IMR-90 (cell line): Measurements from ENCODE around the gene SDK1. TPM values are rescaled to one million over a fixed set of nuclear protein-coding genes. Genes with fewer than 3 reads are reported as not detected.
A peak's percentile ranks its signal among the peaks of the same experiment; 100 is the strongest.

Experiments used
- ATAC-seq: fragments of 200-7000 bp; cut with Tn5 transposase; 2 replicates; pipeline ENCODE4 v1.9.1; 2020; ENCODE audit warnings: low read depth, mild to moderate bottlenecking, moderate library complexity
- BruUV-seq: library from RNA; stranded (reverse); fragments of 400-500 nt; replicated peaks from 2 replicates; lab custom pipeline; 2021; lab: Mats Ljungman, UMichigan
- CTCF ChIA-PET: fragments of 300-600 bp; formaldehyde crosslinking; extraction: SDS; loops from one replicate; lab custom pipeline; 2021; ENCODE audit warnings: antibody characterized with exemption; lab: Yijun Ruan, JAX
- POLR2A ChIA-PET: fragments of 300-600 bp; sonication (Branson Sonifier 250); formaldehyde crosslinking; loops from one replicate; lab custom pipeline; 2022; ENCODE audit warnings: antibody characterized with exemption; ENCODE audit not compliant: unreplicated experiment; lab: Charles Lee
- DNase-seq: peaks from one replicate; pipeline ENCODE4 v3.0.0; 2013
- H2AFZ ChIP-seq: replicated peaks from 2 replicates; pipeline ENCODE3; 2013; ENCODE audit warnings: low read length, mild to moderate bottlenecking; ENCODE audit not compliant: poor library complexity
- H2AK5ac ChIP-seq: 2 replicates; pipeline ENCODE4 v1.6.1; 2013; ENCODE audit warnings: low read depth, low read length, inconsistent platforms
- H2AK9ac ChIP-seq: replicated peaks from 2 replicates; pipeline ENCODE3; 2013; ENCODE audit warnings: mild to moderate bottlenecking, low read depth, low read length, moderate library complexity; ENCODE audit not compliant: poor library complexity
- H2BK120ac ChIP-seq: 2 replicates; pipeline ENCODE4 v1.6.1; 2013; ENCODE audit warnings: low read depth, low read length, inconsistent platforms
- H2BK15ac ChIP-seq: 3 replicates; pipeline ENCODE4 v1.6.1; 2013; ENCODE audit warnings: low read depth, low read length, inconsistent platforms
- H2BK20ac ChIP-seq: 2 replicates; pipeline ENCODE4 v1.6.1; 2013; ENCODE audit warnings: low read depth, mild to moderate bottlenecking, inconsistent platforms, low read length, moderate library complexity
- H2BK5ac ChIP-seq: 2 replicates; pipeline ENCODE4 v1.6.1; 2013; ENCODE audit warnings: mild to moderate bottlenecking, low read depth, low read length, inconsistent platforms; ENCODE audit not compliant: poor library complexity, severe bottlenecking
- H3K14ac ChIP-seq: replicated peaks from 2 replicates; pipeline ENCODE4 v1.6.1; 2013; ENCODE audit warnings: low read depth, low read length, inconsistent platforms
- H3K18ac ChIP-seq: 2 replicates; pipeline ENCODE4 v1.6.1; 2013; ENCODE audit warnings: low read depth, low read length, control low read depth
- H3K23ac ChIP-seq: 2 replicates; pipeline ENCODE4 v1.6.1; 2013; ENCODE audit warnings: low read depth, low read length, inconsistent platforms
- H3K27ac ChIP-seq: 2 replicates; pipeline ENCODE4 v1.5.1; 2013; ENCODE audit warnings: mild to moderate bottlenecking, control low read depth, low read length; ENCODE audit not compliant: insufficient read depth
- H3K27me3 ChIP-seq: 2 replicates; pipeline ENCODE4 v1.6.1; 2013; ENCODE audit warnings: low read length; ENCODE audit not compliant: control insufficient read depth, insufficient read depth
- H3K36me3 ChIP-seq: 2 replicates; pipeline ENCODE4 v1.6.1; 2013; ENCODE audit warnings: low read length, mixed read lengths; ENCODE audit not compliant: control insufficient read depth, insufficient read depth
- H3K4ac ChIP-seq: 2 replicates; pipeline ENCODE4 v1.6.1; 2013; ENCODE audit warnings: low read depth, low read length, inconsistent platforms
- H3K4me1 ChIP-seq: 2 replicates; pipeline ENCODE4 v1.6.1; 2013; ENCODE audit warnings: low read length, mixed read lengths; ENCODE audit not compliant: control insufficient read depth, insufficient read depth
- H3K4me2 ChIP-seq: 2 replicates; pipeline ENCODE4 v1.6.1; 2013; ENCODE audit warnings: low read depth, mild to moderate bottlenecking, control low read depth, low read length, moderate library complexity
- H3K4me3 ChIP-seq: 2 replicates; pipeline ENCODE4 v1.5.1; 2013; ENCODE audit warnings: low read depth, mild to moderate bottlenecking, control low read depth, low read length, moderate library complexity; ENCODE audit not compliant: insufficient read depth
- H3K56ac ChIP-seq: 2 replicates; pipeline ENCODE4 v1.6.1; 2013; ENCODE audit warnings: low read length, inconsistent platforms; ENCODE audit not compliant: insufficient read depth; ENCODE audit errors: extremely low read depth
- H3K79me1 ChIP-seq, 2 experiments: 2 replicates each; pipeline ENCODE4 v1.6.1; 2013; ENCODE audit warnings: low read length in 2 of 2, inconsistent platforms in 1 of 2, low read depth in 1 of 2
- H3K9ac ChIP-seq: 2 replicates; pipeline ENCODE4 v1.6.1; 2013; ENCODE audit warnings: low read depth, low read length, control low read depth
- H3K9me1 ChIP-seq: 2 replicates; pipeline ENCODE4 v1.6.1; 2013; ENCODE audit warnings: low read length, inconsistent platforms; ENCODE audit not compliant: insufficient read depth
- H3K9me3 ChIP-seq: 2 replicates; pipeline ENCODE4 v1.6.1; 2013; ENCODE audit warnings: low read length; ENCODE audit not compliant: control insufficient read depth, insufficient read depth
- H4K20me1 ChIP-seq: 2 replicates; pipeline ENCODE4 v1.6.1; 2013; ENCODE audit warnings: low read length, inconsistent platforms; ENCODE audit not compliant: insufficient read depth
- H4K5ac ChIP-seq: 2 replicates; pipeline ENCODE4 v1.6.1; 2013; ENCODE audit warnings: mild to moderate bottlenecking, low read depth, low read length, control low read depth
- H4K8ac ChIP-seq, 2 experiments: 2 replicates each; pipeline ENCODE4 v1.6.1; 2013; ENCODE audit warnings: low read depth in 2 of 2, low read length in 2 of 2, control low read depth in 1 of 2, inconsistent platforms in 1 of 2
- H4K91ac ChIP-seq: 2 replicates; pipeline ENCODE4 v1.6.1; 2013; ENCODE audit warnings: low read depth, low read length, inconsistent platforms; ENCODE audit not compliant: insufficient read depth
- CEBPB ChIP-seq: IDR thresholded peaks from 2 replicates; pipeline ENCODE4 v1.6.1; 2012; ENCODE audit warnings: low read depth, low read length, improper control_type of control experiment
- NFE2L2 ChIP-seq: fragments of 150-350 bp; IDR thresholded peaks from 2 replicates; pipeline ENCODE4 v1.6.1; 2016; ENCODE audit warnings: low read depth, mild to moderate bottlenecking, low read length
- RCOR1 ChIP-seq: IDR thresholded peaks from 2 replicates; pipeline ENCODE4 v1.6.1; 2012; ENCODE audit warnings: mild to moderate bottlenecking, low read length, improper control_type of control experiment; ENCODE audit not compliant: insufficient replicate concordance
- WGBS, 2 experiments: methylation state at CpG; one replicate each; pipeline versions ENCODE4 v1.1.5 to v1.1.7; 2013; ENCODE audit warnings: missing lambda C conversion rate in 2 of 2; ENCODE audit not compliant: insufficient read length in 1 of 2; ENCODE audit errors: extremely low coverage in 2 of 2; 5-methylcytosine and 5-hydroxymethylcytosine counted together
- dilution Hi-C: fragments of 300-500 bp; cut with HindIII; formaldehyde crosslinking; loops from one replicate; pipeline ENCODE4 v1.14.3; 2018; ENCODE audit warnings: low sequenced_read_pairs; ENCODE audit not compliant: unreplicated experiment
- in situ Hi-C: fragments of 300-500 bp; cut with MboI; formaldehyde crosslinking; loops from 3 replicates; pipeline ENCODE4 v1.14.3; 2019; ENCODE audit warnings: low sequenced_read_pairs, inconsistent platforms, mixed read lengths
- intact Hi-C: fragments of 100-400 bp; cut with micrococcal nuclease; formaldehyde crosslinking; loops from 2 replicates; pipeline ENCODE4 v1.10.0; 2022
- polyA plus RNA-seq, 3 experiments: library from polyadenylated mRNA; depleted of rRNA; stranded (reverse); fragments of >200 nt; gene quantifications; 2 replicates each; pipeline ENCODE4 v1.2.3, GENCODE V29; 2012; ENCODE audit warnings: low replicate concordance in 1 of 3
- total RNA-seq: library from RNA; depleted of rRNA; stranded (reverse); fragments of >200 nt; gene quantifications from 2 replicates; pipeline ENCODE4 v1.2.3, GENCODE V29; 2012

The SDK1 gene
- total and polyA plus RNA-seq, 2 of the 4 experiments (the other 2 are of a cell fraction), result 1.5 to 1.6 TPM

DNA sequence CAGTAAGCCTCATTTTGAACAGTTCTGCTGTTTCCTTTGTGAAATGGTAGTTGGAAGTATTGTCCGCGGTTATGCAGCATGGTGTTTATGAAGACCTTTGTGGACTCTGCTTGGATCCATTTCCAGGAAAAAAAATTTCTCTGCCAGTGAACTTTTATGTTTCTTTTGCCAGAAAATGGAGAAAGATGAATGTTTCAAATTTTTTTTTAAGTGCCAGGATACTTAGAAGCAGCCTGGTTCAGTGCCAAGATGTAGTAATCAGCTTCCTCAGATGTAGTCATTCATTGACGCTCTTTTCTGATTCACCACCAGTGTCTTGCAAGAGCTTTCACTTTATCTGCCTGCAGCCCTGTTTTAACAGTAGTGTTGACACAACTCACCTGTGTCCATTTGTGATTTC, 258.2 kb downstream of the SDK1 start:
- H2AFZ ChIP-seq, result no peak overlapping the region
- TF ChIP-seq RCOR1 (no peak), NFE2L2 (no peak), CEBPB (peak; percentile 84)
- H2BK20ac ChIP-seq, result no peak overlapping the region
- H3K9me1 ChIP-seq, result no peaks in the 10 kb centered on the region
- H2BK15ac ChIP-seq, result no peak overlapping the region
- H3K9me3 ChIP-seq, result no peaks in the 10 kb centered on the region
- no peak overlapping the region for H2BK5ac ChIP-seq
- CTCF ChIA-PET, result no interaction called here
- no peaks in the 10 kb centered on the region for H3K4me1 ChIP-seq
- H3K9ac ChIP-seq, result no peak overlapping the region
- no peak overlapping the region for H4K8ac ChIP-seq
- H3K27ac ChIP-seq, result no peak overlapping the region
- no peak overlapping the region for H3K18ac ChIP-seq
- dilution Hi-C loops (no loop called here), in situ Hi-C loops (no loop called here), intact Hi-C loops (no loop called here)
- no peak overlapping the region for H2AK5ac ChIP-seq
- BruUV-seq, result no TSS peak
- DNase-seq (peak; percentile 97), ATAC-seq (peak; percentile 77)
- H2BK120ac ChIP-seq, result no peak overlapping the region
- no peak overlapping the region for H3K23ac ChIP-seq
- H4K20me1 ChIP-seq, result no peaks in the 10 kb centered on the region
- no peak overlapping the region for H3K56ac ChIP-seq
- H3K14ac ChIP-seq, result no peak overlapping the region
- H3K79me1 ChIP-seq, result no peaks in the 10 kb centered on the region
- no peak overlapping the region for H3K4ac ChIP-seq
- H3K27me3 ChIP-seq, result no peaks in the 10 kb centered on the region
- H3K4me3 ChIP-seq, result no peak overlapping the region
- H4K91ac ChIP-seq, result no peak overlapping the region
- H3K36me3 ChIP-seq, result no peaks in the 10 kb centered on the region
- POLR2A ChIA-PET, result no interaction called here
- no peak overlapping the region for H2AK9ac ChIP-seq
- H3K4me2 ChIP-seq, result peak overlapping the region; percentile 62
- H4K5ac ChIP-seq, result no peak overlapping the region
- WGBS, 2 experiments, result no CpG with 5 or more reads among the region's 3 CpGs
